Nephron (organoid): ENCODE results near the gene GPR84.
"Not testable (repeated sequence)": the region's sequence is repeated elsewhere in the genome, so short reads cannot be mapped to it uniquely, and the experiment has no call there.

Source experiments
- H3K27ac Mint-ChIP-seq, 3 experiments: 2 replicates each; pipeline ENCODE4 v1.8.0; 2020; ENCODE audit warnings: mixed read lengths in 3 of 3, mild to moderate bottlenecking in 2 of 3, moderate library complexity in 1 of 3
- H3K27me3 Mint-ChIP-seq: 2 replicates; pipeline ENCODE4 v1.8.0; 2021; ENCODE audit warnings: low read depth, mild to moderate bottlenecking, moderate library complexity, mixed read lengths
- H3K36me3 Mint-ChIP-seq: 2 replicates; pipeline ENCODE4 v1.8.0; 2020; ENCODE audit warnings: low read depth, mixed read lengths
- H3K4me1 Mint-ChIP-seq: 2 replicates; pipeline ENCODE4 v1.8.0; 2020; ENCODE audit warnings: mixed read lengths
- H3K4me3 Mint-ChIP-seq, 3 experiments: 2 replicates each; pipeline ENCODE4 v1.8.0; 2020; ENCODE audit warnings: mild to moderate bottlenecking in 3 of 3, mixed read lengths in 3 of 3, moderate library complexity in 2 of 3
- H3K9me3 Mint-ChIP-seq: 2 replicates; pipeline ENCODE4 v1.8.0; 2020; ENCODE audit warnings: mixed read lengths
- TF ChIP-seq, protein P1 (sequence below), 3 experiments: fragments of 200-600 bp; sonication (generic); IDR thresholded peaks; one replicate each; pipeline ENCODE4 v1.5.0; 2021; ENCODE audit warnings: antibody characterized with exemption in 3 of 3; ENCODE audit not compliant: unreplicated experiment in 3 of 3

GPR84 gene

DNA sequence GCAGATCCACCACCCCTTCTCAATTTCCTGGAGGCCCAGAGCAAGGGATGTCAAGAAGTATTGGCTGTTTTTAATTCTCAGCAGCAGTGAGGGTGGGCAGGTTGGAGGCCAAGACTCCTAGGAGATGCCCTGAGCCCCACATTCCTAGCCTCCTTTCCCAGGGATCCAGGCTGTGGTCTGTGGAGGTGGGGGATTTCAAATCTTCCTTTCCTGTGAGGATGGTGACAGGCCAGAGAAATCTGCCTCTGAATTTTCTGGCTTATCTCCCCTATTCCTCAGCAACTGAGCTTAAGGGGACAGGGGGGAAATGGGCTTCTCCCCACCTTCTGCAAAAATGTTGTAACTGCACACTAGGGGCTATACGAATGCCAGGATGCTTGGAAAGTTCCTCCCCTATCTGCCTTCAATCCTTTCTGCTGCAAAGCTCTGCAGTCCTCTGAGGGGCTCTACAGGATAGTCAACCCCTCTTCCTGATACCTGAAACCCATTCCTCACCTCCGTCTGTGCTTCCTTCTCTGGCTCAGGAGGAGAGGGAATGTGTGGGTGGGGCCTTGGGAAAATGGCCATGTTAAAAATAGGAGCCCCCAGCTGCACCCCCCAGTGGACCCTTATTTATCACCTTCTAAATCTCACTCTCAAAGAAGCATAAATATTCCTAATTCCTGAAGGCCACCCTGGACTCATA lies 6.6 kb downstream of the GPR84 start:
- H3K4me1 Mint-ChIP-seq, result peaks cover 22% of the 10 kb centered on the region
- peak overlapping the region; percentile 63 to 70 (median 64) for H3K4me3 Mint-ChIP-seq
- peaks cover 4% of the 10 kb centered on the region for H3K27me3 Mint-ChIP-seq
- H3K9me3 Mint-ChIP-seq, result no peaks in the 10 kb centered on the region
- TF ChIP-seq, protein P1, sequence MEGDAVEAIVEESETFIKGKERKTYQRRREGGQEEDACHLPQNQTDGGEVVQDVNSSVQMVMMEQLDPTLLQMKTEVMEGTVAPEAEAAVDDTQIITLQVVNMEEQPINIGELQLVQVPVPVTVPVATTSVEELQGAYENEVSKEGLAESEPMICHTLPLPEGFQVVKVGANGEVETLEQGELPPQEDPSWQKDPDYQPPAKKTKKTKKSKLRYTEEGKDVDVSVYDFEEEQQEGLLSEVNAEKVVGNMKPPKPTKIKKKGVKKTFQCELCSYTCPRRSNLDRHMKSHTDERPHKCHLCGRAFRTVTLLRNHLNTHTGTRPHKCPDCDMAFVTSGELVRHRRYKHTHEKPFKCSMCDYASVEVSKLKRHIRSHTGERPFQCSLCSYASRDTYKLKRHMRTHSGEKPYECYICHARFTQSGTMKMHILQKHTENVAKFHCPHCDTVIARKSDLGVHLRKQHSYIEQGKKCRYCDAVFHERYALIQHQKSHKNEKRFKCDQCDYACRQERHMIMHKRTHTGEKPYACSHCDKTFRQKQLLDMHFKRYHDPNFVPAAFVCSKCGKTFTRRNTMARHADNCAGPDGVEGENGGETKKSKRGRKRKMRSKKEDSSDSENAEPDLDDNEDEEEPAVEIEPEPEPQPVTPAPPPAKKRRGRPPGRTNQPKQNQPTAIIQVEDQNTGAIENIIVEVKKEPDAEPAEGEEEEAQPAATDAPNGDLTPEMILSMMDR (IDR thresholded peaks at IDR 0.05; ENCODE audit: unreplicated experiment in 3 of 3), result no peak
- H3K27ac Mint-ChIP-seq, result no peak overlapping the region
- no peaks in the 10 kb centered on the region for H3K36me3 Mint-ChIP-seq

DNA sequence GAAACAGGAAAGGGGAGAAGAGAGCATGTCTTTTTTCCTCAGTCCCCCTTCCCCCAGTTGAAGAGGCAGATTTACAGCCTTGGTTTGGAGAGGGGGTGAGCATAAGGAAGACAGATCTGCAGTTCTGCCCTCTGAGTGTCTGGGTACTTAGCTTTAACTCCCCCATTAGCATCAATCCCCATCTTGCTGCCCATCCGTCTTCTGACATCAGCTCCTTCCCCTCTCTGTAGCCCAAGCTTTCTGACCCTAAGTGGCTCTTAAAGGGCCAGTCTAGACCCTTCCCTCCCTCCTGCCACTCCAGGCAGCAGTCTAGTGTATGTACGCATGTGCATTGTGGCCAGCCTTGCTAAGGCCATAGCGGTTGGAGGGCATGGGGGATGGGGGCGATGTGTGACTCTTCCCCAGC lies 7.3 kb downstream of the GPR84 start:
- H3K36me3 Mint-ChIP-seq, result no peaks in the 10 kb centered on the region
- no peak overlapping the region for H3K27ac Mint-ChIP-seq
- no peaks in the 10 kb centered on the region for H3K9me3 Mint-ChIP-seq
- H3K27me3 Mint-ChIP-seq, result peaks cover 4% of the 10 kb centered on the region
- H3K4me1 Mint-ChIP-seq, result peaks cover 29% of the 10 kb centered on the region
- peak overlapping the region; percentile 63 to 70 (median 64) for H3K4me3 Mint-ChIP-seq
- TF ChIP-seq, protein P1 (IDR thresholded peaks at IDR 0.05; ENCODE audit: unreplicated experiment in 3 of 3), result no peak

DNA sequence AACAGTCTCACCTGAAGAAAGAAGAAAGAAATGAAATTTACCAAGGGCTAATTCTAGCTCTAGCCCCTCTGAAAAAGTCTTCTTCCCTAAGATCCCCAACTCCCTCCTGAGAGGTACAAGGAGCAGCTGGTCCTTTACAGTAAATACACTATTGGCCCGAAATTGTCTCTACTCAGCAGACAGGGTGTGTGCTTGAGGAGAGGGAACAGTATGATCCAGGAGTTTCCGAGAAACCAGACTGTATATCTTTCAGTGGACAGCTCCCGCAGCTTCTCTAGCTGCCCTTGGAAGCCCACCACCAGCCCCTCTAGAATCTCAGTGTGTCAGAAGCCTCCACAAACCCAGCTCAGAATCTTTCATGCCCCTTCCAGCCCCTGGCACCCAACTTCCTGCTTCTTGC lies 8.1 kb downstream of the GPR84 start:
- Mint-ChIP-seq H3K27ac (no peak overlapping the region), H3K4me1 (peaks cover 36% of the 10 kb centered on the region), H3K9me3 (no peaks in the 10 kb centered on the region), H3K4me3 (peak overlapping the region; percentile 11 to 63 (median 54)), H3K27me3 (peaks cover 4% of the 10 kb centered on the region), H3K36me3 (no peaks in the 10 kb centered on the region)
- TF ChIP-seq, protein P1 (IDR thresholded peaks at IDR 0.05; ENCODE audit: unreplicated experiment in 3 of 3), result no peak

DNA sequence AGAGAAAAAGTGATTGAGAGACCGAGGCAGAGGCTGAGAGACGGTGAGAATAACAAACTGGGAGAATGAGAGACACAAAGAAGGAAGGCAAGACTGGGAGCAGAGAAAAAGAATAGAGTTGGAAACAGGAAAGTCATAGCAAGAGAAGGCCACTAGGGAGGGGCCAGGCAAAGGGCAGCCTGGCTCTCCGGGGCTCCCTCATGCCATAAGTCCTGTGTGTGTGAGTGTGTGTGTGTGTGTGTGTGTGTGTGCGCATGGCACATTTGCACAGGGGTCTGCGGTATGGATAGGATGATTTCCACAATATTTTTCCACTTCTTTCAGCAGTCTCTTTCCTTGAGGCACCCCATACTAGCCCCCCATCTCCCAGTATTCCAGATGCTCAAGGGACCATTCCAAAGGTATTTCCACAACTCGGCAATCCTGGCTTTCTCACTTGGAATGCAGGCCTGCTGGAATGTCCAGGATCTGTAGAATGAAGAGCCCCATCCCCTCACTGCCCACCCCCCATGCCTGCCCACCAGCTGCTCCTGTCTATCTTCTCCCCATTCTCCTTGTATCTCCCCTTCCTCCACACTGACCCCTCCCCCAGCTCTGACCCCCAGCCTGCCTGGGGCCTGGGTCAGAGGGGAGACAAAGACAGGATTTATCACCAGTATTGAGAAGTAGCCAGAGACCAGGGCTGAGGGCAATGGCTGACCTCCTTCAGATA lies 9.0 kb downstream of the GPR84 start:
- peaks cover 39% of the 10 kb centered on the region for H3K4me1 Mint-ChIP-seq
- H3K27me3 Mint-ChIP-seq, result peaks cover 4% of the 10 kb centered on the region
- H3K36me3 Mint-ChIP-seq, result peaks cover 6% of the 10 kb centered on the region

DNA sequence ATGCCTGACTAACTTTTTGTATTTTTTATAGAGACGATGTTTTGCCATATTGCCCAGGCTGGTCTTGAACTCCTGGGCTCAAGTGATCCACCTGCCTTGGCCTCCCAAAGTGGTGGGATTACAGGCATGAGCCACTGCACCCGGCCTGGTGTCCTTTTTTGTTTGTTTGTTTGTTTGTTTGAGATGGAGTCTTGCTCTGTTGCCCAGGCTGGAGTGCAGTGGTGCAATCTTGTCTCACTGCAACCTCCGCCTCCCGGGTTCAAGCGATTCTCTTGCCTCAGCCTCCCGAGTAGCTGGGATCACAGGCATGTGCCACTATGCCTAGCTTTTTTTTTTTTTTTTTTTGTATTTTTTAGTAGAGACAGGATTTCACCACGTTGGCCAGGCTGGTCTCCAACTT lies 10.0 kb downstream of the GPR84 start:
- not testable (repeated sequence) for H3K27me3 Mint-ChIP-seq, H3K4me3 Mint-ChIP-seq, H3K9me3 Mint-ChIP-seq
- Mint-ChIP-seq H3K4me1 (peaks cover 47% of the 10 kb centered on the region), H3K36me3 (peaks cover 14% of the 10 kb centered on the region), H3K27ac (peak overlapping the region in 1 of 3 experiments; percentile 98)

More for the DNA sequence above, 9.0 kb downstream of the GPR84 start:
- H3K27ac Mint-ChIP-seq, result no peak overlapping the region
- H3K4me3 Mint-ChIP-seq, result peak overlapping the region; percentile 54 to 70 (median 62)
- TF ChIP-seq, protein P1 (IDR thresholded peaks at IDR 0.05; ENCODE audit: unreplicated experiment in 3 of 3), result peak in 2 of 3 experiments; percentile 11 to 20
- no peaks in the 10 kb centered on the region for H3K9me3 Mint-ChIP-seq

DNA sequence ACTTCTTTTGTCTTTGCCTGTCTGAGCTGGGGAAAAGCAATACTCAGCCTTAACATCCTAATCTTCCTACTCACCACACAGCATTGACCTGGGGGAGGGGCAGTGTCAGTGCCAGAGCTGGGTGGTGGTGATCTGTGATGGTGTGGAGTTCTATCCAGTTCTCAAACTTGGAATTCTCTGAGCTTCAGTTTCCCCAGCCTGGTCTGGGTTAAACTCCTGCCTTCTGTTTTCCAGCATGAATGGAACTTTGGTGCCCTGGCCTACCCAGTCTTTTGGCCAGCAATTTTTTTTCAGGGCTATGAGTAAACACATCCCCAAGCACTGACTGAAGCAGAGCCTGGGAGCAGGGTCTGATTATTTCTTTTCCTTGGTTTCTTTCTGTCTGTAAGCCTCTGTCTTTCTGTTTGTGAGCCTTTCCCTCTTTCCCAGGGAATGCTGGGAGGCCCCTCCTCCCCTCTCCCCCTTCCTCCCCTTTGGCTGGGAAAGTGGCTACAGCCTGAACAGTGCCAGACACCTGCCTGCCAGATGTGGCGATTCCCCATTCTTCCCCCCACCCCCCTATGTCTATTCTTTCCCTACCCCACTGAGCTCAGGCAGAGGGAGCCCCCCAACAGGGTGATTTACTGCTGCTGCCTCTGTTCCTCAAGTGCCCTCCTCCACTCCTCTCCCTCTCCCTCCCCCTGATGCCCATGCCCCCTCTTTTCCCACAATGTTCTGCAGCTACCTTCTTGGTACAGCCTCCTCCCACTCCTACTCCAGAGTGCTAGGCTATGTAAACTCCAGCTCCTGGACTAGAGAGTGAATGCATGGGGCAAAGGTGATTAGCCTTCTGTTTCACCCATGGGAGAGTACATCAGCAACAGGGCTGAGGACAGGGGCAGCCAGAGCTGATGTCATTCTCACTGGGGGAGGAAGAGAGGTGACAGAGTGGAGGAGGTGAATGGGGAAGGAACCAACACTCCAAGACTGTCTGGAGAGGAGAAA lies 11.1 kb downstream of the GPR84 start:
- peak overlapping the region in 1 of 3 experiments; percentile 98 for H3K27ac Mint-ChIP-seq
- no peaks in the 10 kb centered on the region for H3K9me3 Mint-ChIP-seq
- peaks cover 21% of the 10 kb centered on the region for H3K36me3 Mint-ChIP-seq
- peaks cover 52% of the 10 kb centered on the region for H3K4me1 Mint-ChIP-seq
- TF ChIP-seq, protein P1 (IDR thresholded peaks at IDR 0.05; ENCODE audit: unreplicated experiment in 3 of 3), result no peak
- peak overlapping the region; percentile 74 to 82 (median 81) for H3K4me3 Mint-ChIP-seq
- H3K27me3 Mint-ChIP-seq, result peaks cover 4% of the 10 kb centered on the region
